Measurements from ENCODE around the gene NSF. TPM values are rescaled to one million over a fixed set of nuclear protein-coding genes. Genes with fewer than 3 reads are reported as not detected.

The NSF gene
- total RNA-seq, 2 donors from 2014 or later = 29.7 to 41.0 TPM

- Histone ChIP-seq H3K4me1 (ENCODE audit: control insufficient read depth, insufficient read depth, low read length) (peaks cover 6% of the 10 kb centered on the region), H3K27ac (ENCODE audit: low read depth, low read length) (peak overlapping the region; percentile 98), H3K4me3 (ENCODE audit: low read length) (no peak overlapping the region), H3K9me3 (ENCODE audit: control insufficient read depth, low read length) (no peaks in the 10 kb centered on the region), H3K27me3 (ENCODE audit: control insufficient read depth, insufficient read depth, low read length, poor library complexity, severe bottlenecking) (no peaks in the 10 kb centered on the region), H3K9ac (ENCODE audit: extremely low read depth, low read length, poor library complexity, severe bottlenecking) (no peak overlapping the region), H3K36me3 (ENCODE audit: control insufficient read depth, insufficient read depth, low read length) (peaks cover 42% of the 10 kb centered on the region)
- whole genome bisulfite sequencing, 2 experiments (ENCODE audit: insufficient coverage in 1 of 2, insufficient read length in 1 of 2) = 71 to 95% methylated on average over 1 to 3 of the region's 3 CpGs
- no peak overlapping the region for H3K27ac Mint-ChIP-seq
- no peak for DNase-seq
- H3K36me3 Mint-ChIP-seq (ENCODE audit: low read depth) = peaks cover 5% of the 10 kb centered on the region
- peaks cover 35% of the 10 kb centered on the region for H3K4me1 Mint-ChIP-seq
- no peaks in the 10 kb centered on the region for H3K9me3 Mint-ChIP-seq
- no peaks in the 10 kb centered on the region for H3K27me3 Mint-ChIP-seq (ENCODE audit: insufficient read depth)
- TF ChIP-seq CTCF (conservative IDR thresholded peaks at IDR 0.05) = no peak
- no peak overlapping the region for H3K4me3 Mint-ChIP-seq
Measured at GRCh38 chr17:46726206-46726605, 135.7 kb downstream of the NSF start.

GRCh38 chr17:46727572-46728348 lies 137.3 kb downstream of the NSF start:
- Histone ChIP-seq H3K9ac (ENCODE audit: extremely low read depth, low read length, poor library complexity, severe bottlenecking) (no peak overlapping the region), H3K4me3 (ENCODE audit: low read length) (no peak overlapping the region), H3K27ac (ENCODE audit: low read depth, low read length) (peak overlapping the region; percentile 98), H3K4me1 (ENCODE audit: control insufficient read depth, insufficient read depth, low read length) (peaks cover 14% of the 10 kb centered on the region), H3K27me3 (ENCODE audit: control insufficient read depth, insufficient read depth, low read length, poor library complexity, severe bottlenecking) (no peaks in the 10 kb centered on the region), H3K36me3 (ENCODE audit: control insufficient read depth, insufficient read depth, low read length) (peaks cover 42% of the 10 kb centered on the region), H3K9me3 (ENCODE audit: control insufficient read depth, low read length) (no peaks in the 10 kb centered on the region)
- Mint-ChIP-seq H3K27me3 (ENCODE audit: insufficient read depth) (no peaks in the 10 kb centered on the region), H3K4me3 (no peak overlapping the region), H3K4me1 (peaks cover 33% of the 10 kb centered on the region), H3K36me3 (ENCODE audit: low read depth) (peaks cover 5% of the 10 kb centered on the region), H3K27ac (no peak overlapping the region), H3K9me3 (no peaks in the 10 kb centered on the region)
- no peak for TF ChIP-seq CTCF (conservative IDR thresholded peaks at IDR 0.05)
- WGBS, 2 experiments (ENCODE audit: insufficient coverage in 1 of 2, insufficient read length in 1 of 2) = 72 to 80% methylated on average over 3 to 4 of the region's 4 CpGs
- DNase-seq = no peak

DNA sequence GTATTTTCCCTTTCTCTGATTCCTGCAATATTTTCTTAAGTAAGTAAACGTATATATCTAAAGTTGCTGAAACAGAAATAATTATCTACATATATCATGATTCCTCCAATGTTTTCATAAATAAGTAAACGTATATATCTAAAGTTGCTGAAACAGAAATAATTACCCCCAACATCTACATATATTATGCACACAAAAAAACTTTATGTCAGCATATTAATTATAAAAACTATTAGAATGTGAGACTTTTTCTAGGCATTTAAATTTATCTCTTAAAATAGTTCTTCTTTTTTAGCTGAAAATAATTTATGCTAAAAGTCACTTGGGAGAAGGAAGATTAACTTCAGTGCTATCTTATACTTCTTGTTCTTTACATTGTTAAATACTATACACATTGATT lies 139.6 kb downstream of the NSF start:
- DNase-seq = no peak
- no peaks in the 10 kb centered on the region for H3K27me3 ChIP-seq (ENCODE audit: control insufficient read depth, insufficient read depth, low read length, poor library complexity, severe bottlenecking)
- peaks cover 16% of the 10 kb centered on the region for H3K4me1 ChIP-seq (ENCODE audit: control insufficient read depth, insufficient read depth, low read length)
- no peak overlapping the region for H3K4me3 ChIP-seq (ENCODE audit: low read length)
- peaks cover 5% of the 10 kb centered on the region for H3K36me3 Mint-ChIP-seq (ENCODE audit: low read depth)
- H3K4me3 Mint-ChIP-seq = no peak overlapping the region
- H3K27me3 Mint-ChIP-seq (ENCODE audit: insufficient read depth) = no peaks in the 10 kb centered on the region
- peaks cover 39% of the 10 kb centered on the region for H3K4me1 Mint-ChIP-seq
- 80% methylated on average over 1 of the region's 2 CpGs; no CpG with 5 or more reads in 1 of the 2 experiments for WGBS, 2 experiments (ENCODE audit: insufficient coverage in 1 of 2, insufficient read length in 1 of 2)
- H3K36me3 ChIP-seq (ENCODE audit: control insufficient read depth, insufficient read depth, low read length) = peaks cover 49% of the 10 kb centered on the region
- no peaks in the 10 kb centered on the region for H3K9me3 Mint-ChIP-seq
- no peaks in the 10 kb centered on the region for H3K9me3 ChIP-seq (ENCODE audit: control insufficient read depth, low read length)
- H3K9ac ChIP-seq (ENCODE audit: extremely low read depth, low read length, poor library complexity, severe bottlenecking) = no peak overlapping the region
- H3K27ac Mint-ChIP-seq = no peak overlapping the region
- no peak for TF ChIP-seq CTCF (conservative IDR thresholded peaks at IDR 0.05)
- H3K27ac ChIP-seq (ENCODE audit: low read depth, low read length) = no peak overlapping the region

All from endodermal cell (in vitro differentiated cells).